HUES64 (cell line): ENCODE results near the gene MYZAP.

Experiments
- H3K27ac ChIP-seq: 2 replicates; pipeline ENCODE4 v1.7.0; 2013; ENCODE audit warnings: low read depth, low read length, inconsistent platforms
- H3K27me3 ChIP-seq: 2 replicates; pipeline ENCODE4 v1.6.1; 2013; ENCODE audit warnings: mild to moderate bottlenecking, low read length; ENCODE audit not compliant: insufficient read depth
- H3K36me3 ChIP-seq: 2 replicates; pipeline ENCODE4 v1.6.1; 2013; ENCODE audit warnings: mild to moderate bottlenecking, low read length; ENCODE audit not compliant: insufficient read depth
- H3K4me1 ChIP-seq: 2 replicates; pipeline ENCODE4 v1.6.1; 2013; ENCODE audit warnings: mild to moderate bottlenecking, low read length, moderate library complexity; ENCODE audit not compliant: insufficient read depth
- H3K4me3 ChIP-seq: 2 replicates; pipeline ENCODE4 v1.5.1; 2013; ENCODE audit warnings: mild to moderate bottlenecking, low read length, moderate library complexity
- H3K9ac ChIP-seq: 2 replicates; pipeline ENCODE4 v1.6.1; 2013; ENCODE audit warnings: mild to moderate bottlenecking, low read depth, low read length
- H3K9me3 ChIP-seq: 2 replicates; pipeline ENCODE4 v1.6.1; 2013; ENCODE audit warnings: low read depth, low read length; ENCODE audit not compliant: insufficient read depth
- WGBS: fragments of 150-250, 120-280 bp; methylation state at CpG from one replicate; pipeline ENCODE4 v1.1.7; 2013; ENCODE audit warnings: missing lambda C conversion rate; 5-methylcytosine and 5-hydroxymethylcytosine counted together

The MYZAP gene

GRCh38 chr15:57625703-57626448 is 34.2 kb downstream of the MYZAP start:
- Histone ChIP-seq H3K9me3 (no peaks in the 10 kb centered on the region), H3K27me3 (no peaks in the 10 kb centered on the region), H3K4me3 (no peak overlapping the region), H3K36me3 (no peaks in the 10 kb centered on the region), H3K4me1 (no peaks in the 10 kb centered on the region), H3K9ac (no peak overlapping the region), H3K27ac (no peak overlapping the region)
- 75% methylated on average over 10 of the region's 10 CpGs for WGBS

DNA sequence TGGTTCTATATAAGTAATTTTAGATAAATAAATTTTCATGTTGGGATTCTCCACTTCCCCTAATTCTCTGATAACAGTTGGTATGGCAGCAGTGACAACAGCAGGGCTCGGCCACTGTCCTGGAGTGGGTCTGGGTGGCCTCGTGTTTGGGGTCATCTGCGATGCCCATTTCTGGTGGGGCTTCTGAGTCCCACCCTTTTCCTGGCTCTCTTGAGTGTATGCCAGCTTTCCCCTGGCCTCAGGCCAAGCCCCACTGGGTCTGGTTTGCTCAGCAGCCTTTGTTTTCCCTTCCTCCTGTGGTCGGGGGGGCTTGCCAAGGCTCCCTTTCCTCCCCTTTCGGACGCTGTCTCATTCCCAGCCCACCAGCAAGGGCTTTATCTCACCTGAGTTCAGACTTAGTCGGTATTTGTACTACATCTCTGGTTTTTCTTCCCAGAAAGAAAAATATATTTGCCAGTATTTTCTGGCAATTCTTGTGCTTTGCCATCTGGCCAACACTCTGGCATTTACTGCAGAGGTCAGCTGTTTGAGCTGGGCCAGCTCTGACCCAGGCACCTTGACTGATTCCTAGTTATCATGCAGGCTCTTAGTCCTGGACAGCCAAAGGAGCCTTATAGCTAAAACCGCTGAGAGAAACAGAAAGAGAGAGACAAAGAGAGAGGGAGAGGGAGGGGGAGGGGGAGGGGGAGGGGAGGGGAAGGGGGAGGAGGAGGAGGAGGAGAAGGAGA is 35.2 kb downstream of the MYZAP start:
- H3K27me3 ChIP-seq: no peaks in the 10 kb centered on the region
- no peak overlapping the region for H3K27ac ChIP-seq
- no peaks in the 10 kb centered on the region for H3K4me1 ChIP-seq
- WGBS: 69% methylated on average over 8 of the region's 8 CpGs
- H3K36me3 ChIP-seq: no peaks in the 10 kb centered on the region
- no peak overlapping the region for H3K9ac ChIP-seq
- H3K9me3 ChIP-seq: no peaks in the 10 kb centered on the region
- no peak overlapping the region for H3K4me3 ChIP-seq

DNA sequence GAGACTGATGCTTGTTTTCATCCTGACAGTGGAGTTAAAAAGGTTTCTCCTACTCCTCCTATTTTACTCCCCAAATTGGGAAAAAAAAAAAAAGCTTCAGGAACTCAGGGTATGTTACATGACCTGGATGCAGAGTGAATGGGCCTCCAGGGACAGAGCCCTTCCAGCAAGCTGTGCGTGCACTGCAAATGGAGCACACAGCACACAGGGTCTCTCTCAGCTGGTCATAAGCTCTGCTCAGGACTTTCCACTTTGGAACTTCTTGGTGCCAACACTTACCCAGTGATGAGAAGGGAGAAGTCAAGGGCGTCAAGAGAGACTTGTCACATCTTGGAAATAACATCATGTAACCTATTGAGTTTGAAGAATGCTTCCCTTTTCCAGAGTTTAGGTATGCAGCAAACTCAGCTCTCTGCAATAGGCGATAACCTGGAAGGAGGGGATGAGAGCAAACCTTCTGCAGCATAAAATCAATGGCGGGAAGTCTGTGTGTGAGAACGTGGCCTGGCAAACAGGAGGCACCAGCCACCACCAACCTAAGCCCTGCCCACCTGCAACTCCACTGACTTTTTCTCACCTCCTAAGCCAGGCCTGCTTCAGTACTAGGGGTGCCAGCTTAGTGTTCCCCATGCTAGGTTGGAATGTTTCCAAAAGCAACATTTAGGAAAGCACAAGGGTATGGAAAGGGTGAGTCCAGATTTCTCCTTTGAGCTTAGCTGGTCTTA is 39.8 kb downstream of the MYZAP start:
- no peak overlapping the region for H3K27ac ChIP-seq
- WGBS: 94% methylated on average over 5 of the region's 5 CpGs
- no peaks in the 10 kb centered on the region for H3K9me3 ChIP-seq
- H3K4me3 ChIP-seq: no peak overlapping the region
- no peaks in the 10 kb centered on the region for H3K27me3 ChIP-seq
- H3K9ac ChIP-seq: no peak overlapping the region
- no peaks in the 10 kb centered on the region for H3K36me3 ChIP-seq
- H3K4me1 ChIP-seq: no peaks in the 10 kb centered on the region

DNA sequence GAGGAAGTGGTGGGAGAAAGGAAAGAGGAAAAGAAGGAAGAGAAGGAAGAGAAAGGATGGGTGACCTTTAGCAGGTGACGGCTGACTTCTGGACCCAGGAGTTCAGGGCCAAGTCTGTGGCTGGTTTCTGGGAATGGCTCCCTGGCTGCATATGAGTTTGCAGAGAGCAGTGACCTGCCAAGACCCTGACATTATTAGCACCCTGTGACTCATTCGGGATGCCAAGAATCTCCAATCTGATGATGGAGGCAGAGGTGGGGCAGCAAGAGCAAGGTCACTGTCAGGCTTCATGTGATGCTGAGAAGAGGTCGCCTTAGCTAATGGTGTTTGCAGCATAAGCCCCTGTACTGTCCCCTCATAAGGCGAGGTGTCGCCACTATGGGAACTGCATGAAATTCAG is 42.6 kb downstream of the MYZAP start:
- Histone ChIP-seq H3K9me3 (no peaks in the 10 kb centered on the region), H3K4me3 (no peak overlapping the region), H3K27ac (no peak overlapping the region), H3K36me3 (no peaks in the 10 kb centered on the region), H3K4me1 (no peaks in the 10 kb centered on the region), H3K27me3 (no peaks in the 10 kb centered on the region), H3K9ac (no peak overlapping the region)
- 92% methylated on average over 5 of the region's 5 CpGs for WGBS

GRCh38 chr15:57635300-57635909 is 43.7 kb downstream of the MYZAP start:
- Histone ChIP-seq H3K4me1 (no peaks in the 10 kb centered on the region), H3K4me3 (no peak overlapping the region), H3K9ac (no peak overlapping the region), H3K9me3 (no peaks in the 10 kb centered on the region), H3K36me3 (no peaks in the 10 kb centered on the region), H3K27ac (no peak overlapping the region), H3K27me3 (no peaks in the 10 kb centered on the region)
- 77% methylated on average over 7 of the region's 7 CpGs for WGBS

- Histone ChIP-seq H3K27ac (no peak overlapping the region), H3K27me3 (peaks cover 3% of the 10 kb centered on the region; the same call in 1 of the 2 replicates), H3K4me1 (no peaks in the 10 kb centered on the region), H3K9ac (no peak overlapping the region), H3K36me3 (no peaks in the 10 kb centered on the region), H3K9me3 (no peaks in the 10 kb centered on the region), H3K4me3 (no peak overlapping the region)
- 93% methylated on average over 2 of the region's 2 CpGs for WGBS
These were observed 46.1 kb downstream of the MYZAP start for GRCh38 chr15:57637846-57638245.

DNA sequence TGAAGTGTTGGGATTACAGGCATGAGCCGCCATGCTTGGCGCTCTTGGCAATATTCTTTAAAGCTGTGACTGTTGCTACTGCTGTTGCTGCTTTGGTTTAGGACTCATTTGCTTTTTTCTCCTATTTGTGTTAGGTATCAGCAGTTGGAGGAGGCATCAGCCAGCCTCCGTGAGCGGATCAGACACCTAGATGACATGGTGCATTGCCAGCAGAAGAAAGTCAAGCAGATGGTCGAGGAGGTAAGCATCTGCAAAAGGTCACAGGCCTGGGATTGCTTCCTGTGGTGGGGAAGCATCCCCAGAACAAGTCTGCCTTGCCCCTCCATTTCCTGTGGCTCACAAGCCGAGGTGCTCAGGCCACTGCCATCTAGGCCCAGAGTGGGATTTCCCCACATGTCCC is 47.6 kb downstream of the MYZAP start:
- no peaks in the 10 kb centered on the region for H3K36me3 ChIP-seq
- H3K9me3 ChIP-seq: no peaks in the 10 kb centered on the region
- no peak overlapping the region for H3K4me3 ChIP-seq
- no peak overlapping the region for H3K27ac ChIP-seq
- no peaks in the 10 kb centered on the region for H3K4me1 ChIP-seq
- WGBS: 84% methylated on average over 6 of the region's 6 CpGs
- H3K27me3 ChIP-seq: peaks cover 3% of the 10 kb centered on the region; the same call in 1 of the 2 replicates
- H3K9ac ChIP-seq: no peak overlapping the region

DNA sequence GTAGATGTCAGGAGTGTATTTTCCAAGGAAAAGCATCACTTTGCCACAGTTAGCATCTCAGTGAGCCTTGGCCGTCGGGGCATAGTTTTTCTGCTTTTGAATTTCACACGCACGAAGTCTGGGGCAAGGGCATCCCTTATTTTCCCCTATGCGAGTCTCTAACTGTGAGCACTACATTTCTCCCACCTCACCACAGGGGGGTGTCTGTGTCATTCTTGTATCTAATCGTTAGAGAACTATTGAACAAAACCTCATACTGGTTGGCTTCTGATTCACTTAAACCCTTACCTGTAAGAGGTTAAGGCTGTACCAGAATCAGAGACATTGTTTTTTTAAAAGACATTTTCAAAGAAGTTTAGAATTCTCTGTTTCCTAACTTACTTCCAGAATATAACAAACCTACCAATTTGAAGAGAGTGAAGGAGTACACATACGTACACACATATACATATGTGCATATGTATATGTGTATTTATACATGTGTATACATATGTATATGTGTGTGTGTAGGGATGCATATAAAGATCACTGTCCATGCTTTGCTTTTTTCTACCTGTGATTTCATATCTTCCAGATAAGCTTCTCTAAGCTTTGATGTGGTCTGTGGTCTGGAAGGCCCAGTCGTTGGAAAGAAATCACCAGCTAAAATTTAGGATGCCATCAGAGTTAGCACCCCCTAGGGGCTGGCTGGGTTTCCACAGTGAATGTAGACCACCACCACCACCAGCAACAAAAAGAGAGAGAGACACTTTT is 49.4 kb downstream of the MYZAP start:
- peaks cover 3% of the 10 kb centered on the region; the same call in 1 of the 2 replicates for H3K27me3 ChIP-seq
- no peak overlapping the region for H3K9ac ChIP-seq
- H3K36me3 ChIP-seq: no peaks in the 10 kb centered on the region
- no peaks in the 10 kb centered on the region for H3K4me1 ChIP-seq
- no peaks in the 10 kb centered on the region for H3K9me3 ChIP-seq
- WGBS: 66% methylated on average over 7 of the region's 8 CpGs
- H3K27ac ChIP-seq: no peak overlapping the region
- no peak overlapping the region for H3K4me3 ChIP-seq

- H3K4me3 ChIP-seq: no peak overlapping the region
- no peaks in the 10 kb centered on the region for H3K9me3 ChIP-seq
- H3K4me1 ChIP-seq: no peaks in the 10 kb centered on the region
- no peak overlapping the region for H3K9ac ChIP-seq
- no peak overlapping the region for H3K27ac ChIP-seq
- no peaks in the 10 kb centered on the region for H3K36me3 ChIP-seq
- WGBS: 94% methylated on average over 4 of the region's 4 CpGs
- peaks cover 3% of the 10 kb centered on the region; the same call in 1 of the 2 replicates for H3K27me3 ChIP-seq
These were observed 52.1 kb downstream of the MYZAP start for GRCh38 chr15:57643826-57644225.

DNA sequence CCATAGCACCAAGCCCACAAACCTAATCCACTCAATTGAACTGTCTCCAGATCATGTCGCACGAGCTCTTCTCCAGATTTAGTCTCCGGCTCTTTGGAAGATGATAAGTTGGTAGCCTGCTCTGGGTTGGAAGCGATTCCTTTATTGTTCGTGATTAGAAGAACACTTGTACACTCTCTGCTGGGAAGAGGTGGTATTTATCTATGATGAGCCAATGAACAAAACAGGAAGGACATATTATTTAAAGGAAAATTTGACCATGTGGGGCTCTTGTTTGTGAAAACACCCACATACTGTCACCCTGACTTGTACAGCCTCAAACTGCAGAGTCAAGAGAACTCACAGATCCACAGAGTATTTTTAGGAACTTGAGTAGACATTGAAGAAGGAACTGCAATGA is 54.4 kb downstream of the MYZAP start:
- Histone ChIP-seq H3K36me3 (no peaks in the 10 kb centered on the region), H3K4me3 (no peak overlapping the region), H3K9me3 (no peaks in the 10 kb centered on the region), H3K4me1 (no peaks in the 10 kb centered on the region), H3K9ac (no peak overlapping the region), H3K27me3 (peaks cover 3% of the 10 kb centered on the region; the same call in 1 of the 2 replicates), H3K27ac (no peak overlapping the region)
- 94% methylated on average over 5 of the region's 5 CpGs for WGBS
